ENCODE measurements around the gene ICAM4. TPM values are rescaled to one million over a fixed set of nuclear protein-coding genes. Genes with fewer than 3 reads are reported as not detected.
A peak's percentile ranks its signal among the peaks of the same experiment; 100 is the strongest.

The ICAM4 gene
- total RNA-seq, 4 donors from 2014 or later = not detected

- peaks cover 0 to 12% (median 8%) of the 10 kb centered on the region in 4 donors for H3K4me1 ChIP-seq
- H3K27me3 ChIP-seq = no peaks in the 10 kb centered on the region
- H3K4me3 ChIP-seq = no peak overlapping the region
- peaks cover 0 to 60% (median 0%) of the 10 kb centered on the region in 3 donors for H3K36me3 ChIP-seq
- no peaks in the 10 kb centered on the region for H3K9me3 ChIP-seq
- H3K27ac ChIP-seq = no peak overlapping the region
- DNase-seq = no peak
- TF ChIP-seq, protein P1, sequence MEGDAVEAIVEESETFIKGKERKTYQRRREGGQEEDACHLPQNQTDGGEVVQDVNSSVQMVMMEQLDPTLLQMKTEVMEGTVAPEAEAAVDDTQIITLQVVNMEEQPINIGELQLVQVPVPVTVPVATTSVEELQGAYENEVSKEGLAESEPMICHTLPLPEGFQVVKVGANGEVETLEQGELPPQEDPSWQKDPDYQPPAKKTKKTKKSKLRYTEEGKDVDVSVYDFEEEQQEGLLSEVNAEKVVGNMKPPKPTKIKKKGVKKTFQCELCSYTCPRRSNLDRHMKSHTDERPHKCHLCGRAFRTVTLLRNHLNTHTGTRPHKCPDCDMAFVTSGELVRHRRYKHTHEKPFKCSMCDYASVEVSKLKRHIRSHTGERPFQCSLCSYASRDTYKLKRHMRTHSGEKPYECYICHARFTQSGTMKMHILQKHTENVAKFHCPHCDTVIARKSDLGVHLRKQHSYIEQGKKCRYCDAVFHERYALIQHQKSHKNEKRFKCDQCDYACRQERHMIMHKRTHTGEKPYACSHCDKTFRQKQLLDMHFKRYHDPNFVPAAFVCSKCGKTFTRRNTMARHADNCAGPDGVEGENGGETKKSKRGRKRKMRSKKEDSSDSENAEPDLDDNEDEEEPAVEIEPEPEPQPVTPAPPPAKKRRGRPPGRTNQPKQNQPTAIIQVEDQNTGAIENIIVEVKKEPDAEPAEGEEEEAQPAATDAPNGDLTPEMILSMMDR (IDR thresholded peaks at IDR 0.05) = no peak
- no peak for TF ChIP-seq POLR2A (IDR thresholded peaks at IDR 0.05)
Measured at GRCh38 chr19:10329555-10329954, 42.8 kb downstream of the ICAM4 start.

DNA sequence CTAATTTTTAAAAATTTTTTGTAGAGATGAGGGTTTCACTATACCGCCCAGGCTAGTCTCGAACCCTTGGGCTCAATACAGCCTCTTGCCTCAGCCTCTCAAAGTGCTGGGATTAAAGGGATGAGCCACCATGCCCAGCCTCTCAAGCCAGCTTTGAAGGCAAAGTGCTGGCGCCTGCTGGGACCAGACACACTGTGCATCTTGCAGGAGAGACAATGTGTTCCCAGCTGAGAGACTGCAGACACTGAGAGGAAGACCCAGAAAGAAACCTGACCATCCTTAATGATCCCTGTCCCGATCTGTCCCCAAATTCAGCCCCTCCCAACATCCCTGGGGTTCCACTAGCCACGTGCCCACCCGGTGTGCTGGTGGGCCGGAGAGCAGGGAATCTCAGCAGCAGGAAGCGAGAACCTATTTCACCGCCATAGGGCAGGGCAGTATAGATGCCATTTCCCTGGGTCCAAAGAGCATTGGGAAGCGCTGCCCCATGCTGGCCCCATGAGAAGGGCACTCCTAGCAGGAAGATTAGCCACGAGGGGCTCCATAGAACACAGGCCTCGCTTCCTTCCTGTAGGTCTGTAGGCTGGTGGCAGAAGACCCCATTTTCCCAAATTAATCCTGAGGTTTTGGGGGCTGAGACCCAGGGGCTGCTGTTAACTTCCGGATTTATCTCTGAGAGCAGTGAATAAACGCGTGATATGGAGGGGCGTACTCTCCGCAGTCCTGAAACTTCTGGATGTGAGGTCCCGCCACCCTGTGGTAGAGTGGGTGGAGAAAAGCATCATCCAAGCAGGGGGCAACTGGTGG lies 45.6 kb downstream of the ICAM4 start:
- peak in 2 of 3 donors; percentile 74 to 82 for DNase-seq
- peak overlapping the region; percentile 85 to 97 (median 90) for H3K27ac ChIP-seq

GRCh38 chr19:10332965-10333757 lies 46.4 kb downstream of the ICAM4 start, which contains the start of gene RAVER1:
RAVER1 (minus strand) TSS chr19:10333529; CDS start chr19:10333507, 22 bp downstream.
- Histone ChIP-seq H3K9me3 (no peaks in the 10 kb centered on the region), H3K36me3 (peaks cover 0 to 24% (median 0%) of the 10 kb centered on the region in 3 donors), H3K27ac (peak within 1 kb of the TSS; percentile 85 to 97 (median 90)), H3K4me1 (peaks cover 0 to 12% (median 8%) of the 10 kb centered on the region in 4 donors), H3K27me3 (no peaks in the 10 kb centered on the region), H3K4me3 (peak within 1 kb of the TSS; percentile 72 to 83 (median 78))
- peak; percentile 97 to 99 (median 99) for DNase-seq
- TF ChIP-seq, protein P1 (IDR thresholded peaks at IDR 0.05) = no peak
- peak; percentile 70 to 74 for TF ChIP-seq POLR2A (IDR thresholded peaks at IDR 0.05)

More for the DNA sequence above, 45.6 kb downstream of the ICAM4 start:
- Histone ChIP-seq H3K36me3 (peaks cover 0 to 32% (median 0%) of the 10 kb centered on the region in 3 donors), H3K9me3 (no peaks in the 10 kb centered on the region), H3K4me1 (peaks cover 0 to 12% (median 8%) of the 10 kb centered on the region in 4 donors), H3K27me3 (no peaks in the 10 kb centered on the region), H3K4me3 (peak overlapping the region; percentile 72 to 83 (median 78))
- peak; percentile 13 to 42 for TF ChIP-seq POLR2A (IDR thresholded peaks at IDR 0.05)
- TF ChIP-seq, protein P1 (IDR thresholded peaks at IDR 0.05) = peak in 3 of 6 experiments; percentile 19 to 40 (median 20)

DNA sequence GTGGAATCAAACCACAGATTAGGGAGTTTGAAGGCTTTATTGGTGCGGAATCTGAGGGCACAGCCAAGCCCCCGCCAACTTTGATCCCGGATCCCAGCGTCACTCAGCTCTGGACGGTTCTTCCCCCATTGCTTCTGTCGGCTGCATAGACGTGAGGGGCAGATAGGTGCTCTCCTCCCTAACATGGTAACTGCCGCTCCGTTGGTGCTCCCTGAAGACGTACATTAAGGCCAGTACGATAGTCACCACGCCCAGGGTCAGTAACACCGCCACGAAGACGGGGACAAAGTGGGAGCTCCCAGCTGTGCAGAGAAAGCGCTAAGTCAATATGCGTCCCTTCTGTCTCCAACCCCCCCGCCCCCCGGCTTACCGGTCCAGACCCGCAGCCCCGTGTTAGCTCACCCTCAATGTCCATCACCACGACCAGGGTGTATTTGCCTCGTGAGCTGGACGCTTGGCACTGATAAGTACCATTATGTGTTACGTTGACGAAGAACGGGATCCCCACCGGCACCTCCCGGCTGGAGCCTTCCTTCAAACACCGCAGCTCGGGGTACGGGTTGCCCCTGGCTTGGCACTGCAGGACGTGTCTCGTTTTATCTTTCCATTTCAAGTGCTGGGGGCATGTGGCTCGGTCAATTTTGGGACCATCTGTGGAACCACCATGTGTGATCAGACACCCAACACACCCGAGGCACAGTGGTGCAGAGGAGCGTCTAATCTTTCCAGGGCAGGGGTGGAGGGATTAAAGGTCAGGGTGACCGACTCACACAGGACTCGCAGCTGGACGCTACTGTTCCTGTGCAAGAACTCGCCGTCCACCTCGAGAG lies 47.2 kb downstream of the ICAM4 start:
- Histone ChIP-seq H3K27me3 (no peaks in the 10 kb centered on the region), H3K36me3 (peaks cover 0 to 16% (median 0%) of the 10 kb centered on the region in 3 donors), H3K4me1 (peaks cover 0 to 12% (median 8%) of the 10 kb centered on the region in 4 donors), H3K27ac (peak overlapping the region; percentile 85 to 97 (median 90)), H3K4me3 (peak overlapping the region; percentile 72 to 83 (median 78)), H3K9me3 (no peaks in the 10 kb centered on the region)
- TF ChIP-seq, protein P1 (IDR thresholded peaks at IDR 0.05) = no peak
- TF ChIP-seq POLR2A (IDR thresholded peaks at IDR 0.05) = no peak
- peak in 1 of 3 donors; percentile 68 for DNase-seq

Measured in Peyer's patch (tissue), 4 donors.